ENCODE results near the gene PPP1R12B.
"Not testable (repeated sequence)": the region's sequence is repeated elsewhere in the genome, so short reads cannot be mapped to it uniquely, and the experiment has no call there.

DNA sequence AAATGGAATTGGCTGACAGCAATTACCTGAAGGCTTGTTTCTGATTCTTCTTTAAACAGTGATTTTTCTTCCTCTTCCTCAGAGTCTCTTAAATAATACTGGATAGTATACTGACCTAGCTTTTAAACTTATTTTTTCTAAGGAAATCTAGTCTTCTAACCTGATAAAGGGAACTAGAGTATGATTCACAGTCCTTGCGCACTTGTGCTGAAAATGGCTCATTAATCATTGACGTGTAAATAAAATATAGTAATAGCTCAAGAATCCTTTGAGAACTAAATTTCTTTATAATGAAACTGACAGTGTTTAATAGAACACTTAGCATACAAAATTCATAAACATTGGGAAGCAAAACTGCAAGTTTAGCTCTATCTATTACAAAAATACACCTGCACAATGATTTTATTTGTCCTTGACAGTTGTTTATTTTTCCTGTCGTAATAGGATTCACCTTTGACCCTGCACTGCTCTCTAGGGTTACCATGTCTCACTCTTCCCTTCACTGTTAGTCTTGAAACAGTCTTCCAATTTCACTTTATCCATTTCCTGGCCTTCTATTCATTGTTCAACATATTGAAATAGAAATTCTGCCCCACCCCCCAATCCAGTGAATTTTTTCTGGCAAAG is 117.3 kb downstream of the PPP1R12B start:
- TF ChIP-seq EZH2 (IDR thresholded peaks at IDR 0.05; ENCODE audit: borderline replicate concordance); EZH2phosphoT487 (IDR thresholded peaks at IDR 0.05; ENCODE audit: low read depth, severe bottlenecking, unreplicated experiment): not testable (repeated sequence)
- TF ChIP-seq, protein P1, sequence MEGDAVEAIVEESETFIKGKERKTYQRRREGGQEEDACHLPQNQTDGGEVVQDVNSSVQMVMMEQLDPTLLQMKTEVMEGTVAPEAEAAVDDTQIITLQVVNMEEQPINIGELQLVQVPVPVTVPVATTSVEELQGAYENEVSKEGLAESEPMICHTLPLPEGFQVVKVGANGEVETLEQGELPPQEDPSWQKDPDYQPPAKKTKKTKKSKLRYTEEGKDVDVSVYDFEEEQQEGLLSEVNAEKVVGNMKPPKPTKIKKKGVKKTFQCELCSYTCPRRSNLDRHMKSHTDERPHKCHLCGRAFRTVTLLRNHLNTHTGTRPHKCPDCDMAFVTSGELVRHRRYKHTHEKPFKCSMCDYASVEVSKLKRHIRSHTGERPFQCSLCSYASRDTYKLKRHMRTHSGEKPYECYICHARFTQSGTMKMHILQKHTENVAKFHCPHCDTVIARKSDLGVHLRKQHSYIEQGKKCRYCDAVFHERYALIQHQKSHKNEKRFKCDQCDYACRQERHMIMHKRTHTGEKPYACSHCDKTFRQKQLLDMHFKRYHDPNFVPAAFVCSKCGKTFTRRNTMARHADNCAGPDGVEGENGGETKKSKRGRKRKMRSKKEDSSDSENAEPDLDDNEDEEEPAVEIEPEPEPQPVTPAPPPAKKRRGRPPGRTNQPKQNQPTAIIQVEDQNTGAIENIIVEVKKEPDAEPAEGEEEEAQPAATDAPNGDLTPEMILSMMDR (IDR thresholded peaks at IDR 0.05; ENCODE audit: poor library complexity): not testable (repeated sequence)
